T-helper 1 cell treated with Interleukin-12 subunit alpha and Interleukin-12 subunit beta and Interleukin-4 antibody, amounts not matched to agents 30 μg/mL and 1 μg/mL, for 36 hours (primary cell): ENCODE measurements around the gene GALP.
"Not testable (repeated sequence)": the region's sequence is repeated elsewhere in the genome, so short reads cannot be mapped to it uniquely, and the experiment has no call there.

Source experiments
- H3K27ac Mint-ChIP-seq: one replicate; pipeline ENCODE4 v1.8.0; 2021; ENCODE audit warnings: mild to moderate bottlenecking, mixed read lengths
- H3K27me3 Mint-ChIP-seq: one replicate; pipeline ENCODE4 v1.8.0; 2021; ENCODE audit warnings: low read depth, mixed read lengths
- H3K36me3 Mint-ChIP-seq: one replicate; pipeline ENCODE4 v1.8.0; 2021; ENCODE audit warnings: low read depth, mixed read lengths
- H3K4me1 Mint-ChIP-seq: one replicate; pipeline ENCODE4 v1.8.0; 2021; ENCODE audit warnings: low read depth, mixed read lengths
- H3K4me3 Mint-ChIP-seq: one replicate; pipeline ENCODE4 v1.8.0; 2021; ENCODE audit warnings: mild to moderate bottlenecking, moderate library complexity, mixed read lengths
- H3K9me3 Mint-ChIP-seq: one replicate; pipeline ENCODE4 v1.8.0; 2021; ENCODE audit warnings: mixed read lengths

GALP gene

DNA sequence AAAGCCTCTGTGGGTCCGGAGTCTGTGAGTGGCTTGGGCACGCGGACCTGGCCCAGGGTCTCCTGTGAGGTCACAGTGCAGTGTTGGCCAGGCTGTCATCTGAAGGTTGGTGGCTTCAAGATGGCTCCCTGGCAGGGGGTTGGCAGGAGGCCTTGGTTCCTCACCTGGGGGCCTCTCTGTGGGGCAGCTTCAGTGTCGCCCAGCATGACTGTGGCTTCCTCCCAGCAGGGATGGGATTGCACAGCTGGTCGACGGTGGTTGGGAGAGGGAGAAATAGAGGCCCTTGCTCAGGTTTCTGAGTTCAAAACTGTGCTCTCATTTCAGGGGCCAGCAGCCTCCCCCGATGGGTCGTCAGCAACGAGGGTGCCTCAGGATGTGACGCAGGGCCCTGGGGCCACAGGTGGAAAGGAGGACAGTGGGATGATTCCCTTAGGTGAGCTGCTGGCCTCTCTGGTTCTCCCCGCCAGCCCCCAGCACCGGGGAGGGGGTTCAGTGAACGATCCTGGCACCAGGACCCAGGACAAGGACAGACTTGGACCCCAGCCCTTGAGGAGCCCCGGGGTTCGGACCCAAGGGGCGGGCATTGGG, 17.5 kb upstream of the GALP start:
- Mint-ChIP-seq H3K36me3 (peaks cover 23% of the 10 kb centered on the region), H3K27me3 (no peaks in the 10 kb centered on the region), H3K4me1 (peaks cover 11% of the 10 kb centered on the region), H3K4me3 (no peak overlapping the region), H3K27ac (no peak overlapping the region), H3K9me3 (no peaks in the 10 kb centered on the region)

DNA sequence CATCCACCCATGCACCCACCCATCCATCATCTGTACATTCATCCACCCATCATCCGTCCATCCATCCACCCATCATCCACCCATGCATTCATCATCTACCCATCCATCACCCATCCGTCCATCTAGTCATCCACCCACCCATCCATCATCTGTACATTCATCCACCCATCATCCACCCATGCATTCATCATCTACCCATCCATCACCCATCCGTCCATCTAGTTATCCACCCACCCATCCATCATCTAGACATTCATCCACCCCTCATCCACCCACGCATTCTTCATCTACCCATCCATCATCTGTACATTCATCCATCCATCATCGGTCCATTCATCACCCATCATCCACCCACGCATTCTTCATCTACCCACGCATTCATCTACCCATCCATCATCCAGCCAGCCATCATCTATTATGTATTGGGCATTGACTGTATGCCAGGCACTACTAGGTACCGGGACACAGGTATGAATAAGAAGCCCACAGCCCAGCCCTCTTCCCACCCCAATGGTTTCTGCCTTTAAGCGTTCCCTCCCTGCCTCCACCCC, 16.7 kb upstream of the GALP start:
- no peak overlapping the region for H3K4me3 Mint-ChIP-seq
- H3K4me1 Mint-ChIP-seq = peaks cover 10% of the 10 kb centered on the region
- H3K27ac Mint-ChIP-seq = no peak overlapping the region
- H3K9me3 Mint-ChIP-seq = no peaks in the 10 kb centered on the region
- H3K36me3 Mint-ChIP-seq = peaks cover 19% of the 10 kb centered on the region
- H3K27me3 Mint-ChIP-seq = no peaks in the 10 kb centered on the region

DNA sequence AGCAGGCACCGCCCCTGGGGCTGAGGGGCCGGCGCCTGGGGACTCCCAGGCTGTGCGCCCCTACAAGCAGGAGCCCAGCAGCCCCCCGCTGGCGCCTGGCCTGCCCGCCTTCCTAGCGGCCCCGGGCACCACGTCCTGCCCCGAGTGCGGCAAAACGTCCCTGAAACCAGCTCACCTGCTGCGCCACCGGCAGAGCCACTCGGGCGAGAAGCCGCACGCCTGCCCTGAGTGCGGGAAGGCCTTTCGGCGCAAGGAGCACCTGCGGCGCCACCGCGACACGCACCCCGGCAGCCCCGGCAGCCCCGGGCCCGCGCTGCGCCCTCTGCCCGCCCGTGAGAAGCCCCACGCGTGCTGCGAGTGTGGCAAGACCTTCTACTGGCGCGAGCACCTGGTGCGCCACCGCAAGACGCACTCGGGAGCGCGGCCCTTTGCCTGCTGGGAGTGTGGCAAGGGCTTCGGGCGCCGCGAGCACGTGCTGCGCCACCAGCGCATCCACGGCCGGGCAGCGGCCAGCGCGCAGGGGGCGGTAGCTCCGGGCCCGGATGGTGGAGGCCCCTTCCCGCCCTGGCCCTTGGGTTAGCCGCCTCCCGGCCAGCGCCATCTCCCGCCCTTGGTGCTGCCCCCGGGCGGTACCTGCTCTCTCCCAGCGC, 16.1 kb upstream of the GALP start:
- H3K4me3 Mint-ChIP-seq = no peak overlapping the region
- H3K4me1 Mint-ChIP-seq = peaks cover 10% of the 10 kb centered on the region
- no peaks in the 10 kb centered on the region for H3K9me3 Mint-ChIP-seq
- peaks cover 19% of the 10 kb centered on the region for H3K36me3 Mint-ChIP-seq
- H3K27me3 Mint-ChIP-seq = no peaks in the 10 kb centered on the region
- no peak overlapping the region for H3K27ac Mint-ChIP-seq

GRCh38 chr19:56161534-56161933, 14.3 kb upstream of the GALP start:
- Mint-ChIP-seq H3K27ac (no peak overlapping the region), H3K4me1 (peaks cover 10% of the 10 kb centered on the region), H3K27me3 (no peaks in the 10 kb centered on the region), H3K4me3 (no peak overlapping the region), H3K36me3 (peaks cover 13% of the 10 kb centered on the region), H3K9me3 (no peaks in the 10 kb centered on the region)

GRCh38 chr19:56162258-56162657, 13.6 kb upstream of the GALP start:
- Mint-ChIP-seq H3K4me3 (no peak overlapping the region), H3K4me1 (peaks cover 10% of the 10 kb centered on the region), H3K27ac (no peak overlapping the region), H3K9me3 (no peaks in the 10 kb centered on the region), H3K36me3 (peaks cover 13% of the 10 kb centered on the region), H3K27me3 (no peaks in the 10 kb centered on the region)

DNA sequence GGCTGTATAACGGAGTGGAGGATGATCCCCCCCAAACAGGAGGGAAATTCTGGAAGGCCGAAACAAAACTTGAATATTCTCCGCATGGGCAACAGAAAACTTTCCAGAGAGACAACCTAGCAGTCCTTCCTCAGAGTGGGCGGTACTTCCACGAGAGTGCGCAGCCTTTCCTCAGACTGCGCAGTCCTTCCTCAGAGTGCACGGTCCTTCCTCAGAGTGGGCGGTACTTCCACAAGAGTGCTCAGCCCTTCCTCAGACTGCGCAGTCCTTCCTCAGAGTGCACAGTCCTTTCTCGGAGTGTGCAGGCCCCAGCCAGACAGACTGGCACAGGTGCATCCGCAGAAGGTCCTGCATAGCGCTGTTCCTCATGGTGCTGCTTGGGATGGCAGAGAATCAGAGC, 12.7 kb upstream of the GALP start:
- Mint-ChIP-seq H3K27me3 (no peaks in the 10 kb centered on the region), H3K27ac (no peak overlapping the region), H3K9me3 (no peaks in the 10 kb centered on the region), H3K4me1 (peaks cover 10% of the 10 kb centered on the region), H3K4me3 (no peak overlapping the region), H3K36me3 (peaks cover 10% of the 10 kb centered on the region)

GRCh38 chr19:56167064-56167578, 8.7 kb upstream of the GALP start:
- peaks cover 7% of the 10 kb centered on the region for H3K4me1 Mint-ChIP-seq
- no peak overlapping the region for H3K27ac Mint-ChIP-seq
- no peaks in the 10 kb centered on the region for H3K27me3 Mint-ChIP-seq
- no peak overlapping the region for H3K4me3 Mint-ChIP-seq
- no peaks in the 10 kb centered on the region for H3K9me3 Mint-ChIP-seq
- H3K36me3 Mint-ChIP-seq = no peaks in the 10 kb centered on the region

GRCh38 chr19:56170261-56170660, 5.5 kb upstream of the GALP start:
- Mint-ChIP-seq H3K4me3 (no peak overlapping the region), H3K36me3 (no peaks in the 10 kb centered on the region), H3K9me3 (no peaks in the 10 kb centered on the region), H3K27ac (no peak overlapping the region), H3K27me3 (no peaks in the 10 kb centered on the region), H3K4me1 (no peaks in the 10 kb centered on the region)

GRCh38 chr19:56174086-56174485, 1.7 kb upstream of the GALP start:
- H3K27me3 Mint-ChIP-seq = no peaks in the 10 kb centered on the region
- no peak overlapping the region for H3K27ac Mint-ChIP-seq
- H3K4me3 Mint-ChIP-seq = no peak overlapping the region
- H3K9me3 Mint-ChIP-seq = no peaks in the 10 kb centered on the region
- H3K36me3 Mint-ChIP-seq = no peaks in the 10 kb centered on the region
- H3K4me1 Mint-ChIP-seq = no peaks in the 10 kb centered on the region

DNA sequence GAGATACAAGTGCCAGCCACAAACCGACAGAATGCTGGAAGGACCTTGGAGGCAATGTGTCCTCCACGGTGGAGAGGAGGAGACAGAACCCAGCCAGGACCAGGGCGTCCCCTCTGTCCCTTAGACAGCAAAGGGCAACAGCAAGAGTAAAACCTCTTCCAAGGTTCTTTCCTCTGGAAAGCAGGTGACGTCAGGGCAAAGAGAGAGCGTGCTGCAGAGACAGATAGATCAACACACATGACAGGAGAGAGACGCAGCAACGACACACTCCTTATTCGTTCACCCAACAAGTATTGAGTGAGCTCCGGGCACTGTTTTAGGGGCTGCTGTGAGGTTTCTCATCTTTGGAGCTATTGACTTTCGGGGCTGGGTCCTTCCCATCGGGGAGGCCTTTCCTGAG, 1.3 kb upstream of the GALP start:
- H3K9me3 Mint-ChIP-seq = no peaks in the 10 kb centered on the region
- H3K27me3 Mint-ChIP-seq = no peaks in the 10 kb centered on the region
- no peaks in the 10 kb centered on the region for H3K36me3 Mint-ChIP-seq
- no peaks in the 10 kb centered on the region for H3K4me1 Mint-ChIP-seq
- H3K27ac Mint-ChIP-seq = no peak overlapping the region
- H3K4me3 Mint-ChIP-seq = no peak overlapping the region

DNA sequence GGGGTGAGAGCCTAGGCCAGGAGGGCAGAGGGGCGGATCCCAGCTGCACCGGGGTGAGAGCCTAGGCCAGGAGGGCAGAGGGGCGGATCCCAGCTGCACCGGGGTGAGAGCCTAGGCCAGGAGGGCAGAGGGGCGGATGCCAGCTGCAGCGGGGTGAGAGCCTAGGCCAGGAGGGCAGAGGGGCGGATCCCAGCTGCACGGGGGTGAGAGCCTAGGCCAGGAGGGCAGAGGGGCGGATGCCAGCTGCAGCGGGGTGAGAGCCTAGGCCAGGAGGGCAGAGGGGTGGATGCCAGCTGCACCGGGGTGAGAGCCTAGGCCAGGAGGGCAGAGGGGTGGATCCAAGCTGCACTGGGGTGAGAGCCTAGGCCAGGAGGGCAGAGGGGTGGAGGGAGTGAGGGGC, 502 bp downstream of the GALP start:
- H3K9me3 Mint-ChIP-seq, H3K27ac Mint-ChIP-seq: not testable (repeated sequence)

DNA sequence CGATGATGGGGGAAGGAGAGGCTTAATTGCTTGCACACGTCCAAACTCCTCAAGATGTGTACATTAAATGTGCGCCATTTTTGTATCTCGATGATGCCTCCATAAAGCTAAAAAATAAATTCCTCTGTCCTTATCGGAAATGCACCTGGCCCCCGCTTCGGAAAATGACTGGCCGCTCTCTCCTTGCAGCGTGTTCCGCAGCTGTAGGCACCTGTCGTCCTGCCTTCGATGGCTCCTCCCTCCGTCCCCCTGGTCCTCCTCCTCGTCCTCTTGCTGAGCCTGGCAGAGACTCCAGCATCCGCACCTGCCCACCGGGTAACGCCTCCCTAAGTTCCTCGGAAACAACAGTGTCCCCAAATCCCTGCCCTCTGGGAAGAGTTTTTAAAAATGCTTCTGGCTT, 1.1 kb downstream of the GALP start:
- H3K27ac Mint-ChIP-seq = no peak overlapping the region
- no peaks in the 10 kb centered on the region for H3K27me3 Mint-ChIP-seq
- H3K4me3 Mint-ChIP-seq = no peak overlapping the region
- H3K4me1 Mint-ChIP-seq = no peaks in the 10 kb centered on the region
- no peaks in the 10 kb centered on the region for H3K36me3 Mint-ChIP-seq
- no peaks in the 10 kb centered on the region for H3K9me3 Mint-ChIP-seq

More for the DNA sequence above, 502 bp downstream of the GALP start:
- H3K27me3 Mint-ChIP-seq, H3K4me3 Mint-ChIP-seq, H3K4me1 Mint-ChIP-seq, H3K36me3 Mint-ChIP-seq: not testable (repeated sequence)

- H3K4me3 Mint-ChIP-seq = no peak overlapping the region
- H3K36me3 Mint-ChIP-seq = no peaks in the 10 kb centered on the region
- H3K27ac Mint-ChIP-seq = no peak overlapping the region
- H3K9me3 Mint-ChIP-seq = no peaks in the 10 kb centered on the region
- H3K27me3 Mint-ChIP-seq = no peaks in the 10 kb centered on the region
- H3K4me1 Mint-ChIP-seq = no peaks in the 10 kb centered on the region
These were observed 1.9 kb downstream of the GALP start for GRCh38 chr19:56177564-56178243.

DNA sequence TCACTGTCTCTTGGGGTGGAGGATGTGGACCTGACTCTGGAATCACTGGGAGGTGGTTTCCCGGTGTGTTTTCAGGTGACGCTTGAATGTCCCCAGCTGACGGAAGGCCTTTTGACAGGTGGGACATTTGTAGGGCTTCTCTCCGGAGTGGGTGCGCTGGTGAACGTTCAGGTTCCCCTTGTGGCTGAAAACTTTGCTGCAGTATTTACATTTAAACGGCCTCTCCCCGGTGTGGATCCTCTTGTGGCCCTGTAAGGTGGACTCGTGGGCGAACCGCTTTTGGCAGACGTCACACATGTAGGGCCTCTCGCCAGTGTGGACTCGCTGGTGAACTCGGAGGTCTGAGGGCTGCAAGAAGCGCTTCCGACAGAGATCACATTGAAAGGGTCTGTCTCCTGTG, 14.0 kb downstream of the GALP start:
- Mint-ChIP-seq H3K4me3 (no peak overlapping the region), H3K27me3 (no peaks in the 10 kb centered on the region), H3K9me3 (no peaks in the 10 kb centered on the region), H3K36me3 (no peaks in the 10 kb centered on the region), H3K27ac (no peak overlapping the region), H3K4me1 (no peaks in the 10 kb centered on the region)

GRCh38 chr19:56191115-56191514, 15.3 kb downstream of the GALP start:
- H3K4me1 Mint-ChIP-seq = no peaks in the 10 kb centered on the region
- no peak overlapping the region for H3K27ac Mint-ChIP-seq
- H3K9me3 Mint-ChIP-seq = no peaks in the 10 kb centered on the region
- no peak overlapping the region for H3K4me3 Mint-ChIP-seq
- no peaks in the 10 kb centered on the region for H3K36me3 Mint-ChIP-seq
- H3K27me3 Mint-ChIP-seq = no peaks in the 10 kb centered on the region
